ENCODE results near the gene LAMA5.

LAMA5 gene

DNA sequence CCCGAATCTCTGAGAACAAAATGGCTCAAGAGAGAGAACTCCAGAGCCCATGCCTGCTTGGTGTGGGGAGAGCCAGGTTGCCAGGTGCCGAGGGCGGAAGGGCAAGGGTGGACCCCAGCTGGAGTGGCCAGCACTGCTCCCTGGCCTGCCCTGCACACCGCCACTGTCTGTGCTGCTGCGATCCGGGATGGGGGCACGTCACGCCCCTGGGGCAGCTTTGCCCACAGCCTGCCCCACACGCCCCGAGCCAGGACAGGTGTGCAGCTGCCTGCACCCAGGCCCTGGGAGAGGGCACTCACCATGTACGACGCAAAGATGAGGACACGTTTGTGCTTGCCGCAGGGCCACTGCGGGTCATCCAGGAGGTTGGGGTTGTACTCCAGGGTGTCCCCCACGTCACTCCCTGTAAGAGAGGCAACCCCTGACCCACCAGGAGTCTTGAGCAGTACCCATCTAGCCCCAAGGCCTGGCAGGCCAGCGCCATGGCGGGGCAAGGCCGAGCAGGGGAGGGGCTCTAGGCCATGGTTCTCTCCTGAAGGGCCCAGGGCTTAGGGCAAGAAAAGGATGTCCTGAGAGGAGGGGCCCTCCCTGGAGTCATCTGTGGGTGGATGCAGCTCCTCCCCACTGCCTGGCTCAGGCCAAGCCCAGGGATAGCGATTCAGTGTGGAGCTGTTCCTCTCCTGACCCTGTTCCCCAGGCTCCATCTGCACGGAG, 25.7 kb upstream of the LAMA5 start:
- DNase-seq (ENCODE audit: low read depth): no peak
- no peaks in the 10 kb centered on the region for H3K9me3 ChIP-seq (ENCODE audit: control insufficient read depth, low read length)
- H3K9ac ChIP-seq (ENCODE audit: low read length): no peak overlapping the region
- H3K36me3 ChIP-seq (ENCODE audit: control insufficient read depth, insufficient read depth, low read length, severe bottlenecking): peaks cover 22% of the 10 kb centered on the region
- H3K4me3 ChIP-seq (ENCODE audit: low read length): no peak overlapping the region
- no peaks in the 10 kb centered on the region for H3K27me3 ChIP-seq (replicated peaks; ENCODE audit: control insufficient read depth, insufficient read depth, low read length)
- peaks cover 6% of the 10 kb centered on the region for H3K4me1 ChIP-seq (ENCODE audit: control insufficient read depth, insufficient read depth, low read length)

DNA sequence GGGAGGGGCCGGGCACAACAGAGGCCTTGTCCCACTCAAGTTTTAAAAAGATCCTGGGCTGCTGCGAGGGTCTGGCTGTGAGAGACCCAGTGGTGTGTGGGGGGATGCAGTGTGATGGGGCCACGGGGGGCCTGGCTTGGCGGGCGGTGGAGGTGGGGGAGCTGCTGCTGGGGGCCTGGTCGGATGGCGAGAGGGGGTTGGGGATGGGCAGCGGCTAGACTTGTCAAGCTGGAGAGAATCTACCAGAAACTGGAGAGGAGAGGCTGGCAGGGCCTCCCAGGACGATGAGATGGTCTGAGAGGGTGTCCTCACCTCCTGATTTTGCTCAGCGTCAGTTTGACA, 24.9 kb upstream of the LAMA5 start:
- no peak for DNase-seq (ENCODE audit: low read depth)
- Histone ChIP-seq H3K4me3 (ENCODE audit: low read length) (no peak overlapping the region), H3K9ac (ENCODE audit: low read length) (no peak overlapping the region), H3K4me1 (ENCODE audit: control insufficient read depth, insufficient read depth, low read length) (peaks cover 9% of the 10 kb centered on the region), H3K27me3 (replicated peaks; ENCODE audit: control insufficient read depth, insufficient read depth, low read length) (no peaks in the 10 kb centered on the region), H3K9me3 (ENCODE audit: control insufficient read depth, low read length) (no peaks in the 10 kb centered on the region), H3K36me3 (ENCODE audit: control insufficient read depth, insufficient read depth, low read length, severe bottlenecking) (peaks cover 22% of the 10 kb centered on the region)

DNA sequence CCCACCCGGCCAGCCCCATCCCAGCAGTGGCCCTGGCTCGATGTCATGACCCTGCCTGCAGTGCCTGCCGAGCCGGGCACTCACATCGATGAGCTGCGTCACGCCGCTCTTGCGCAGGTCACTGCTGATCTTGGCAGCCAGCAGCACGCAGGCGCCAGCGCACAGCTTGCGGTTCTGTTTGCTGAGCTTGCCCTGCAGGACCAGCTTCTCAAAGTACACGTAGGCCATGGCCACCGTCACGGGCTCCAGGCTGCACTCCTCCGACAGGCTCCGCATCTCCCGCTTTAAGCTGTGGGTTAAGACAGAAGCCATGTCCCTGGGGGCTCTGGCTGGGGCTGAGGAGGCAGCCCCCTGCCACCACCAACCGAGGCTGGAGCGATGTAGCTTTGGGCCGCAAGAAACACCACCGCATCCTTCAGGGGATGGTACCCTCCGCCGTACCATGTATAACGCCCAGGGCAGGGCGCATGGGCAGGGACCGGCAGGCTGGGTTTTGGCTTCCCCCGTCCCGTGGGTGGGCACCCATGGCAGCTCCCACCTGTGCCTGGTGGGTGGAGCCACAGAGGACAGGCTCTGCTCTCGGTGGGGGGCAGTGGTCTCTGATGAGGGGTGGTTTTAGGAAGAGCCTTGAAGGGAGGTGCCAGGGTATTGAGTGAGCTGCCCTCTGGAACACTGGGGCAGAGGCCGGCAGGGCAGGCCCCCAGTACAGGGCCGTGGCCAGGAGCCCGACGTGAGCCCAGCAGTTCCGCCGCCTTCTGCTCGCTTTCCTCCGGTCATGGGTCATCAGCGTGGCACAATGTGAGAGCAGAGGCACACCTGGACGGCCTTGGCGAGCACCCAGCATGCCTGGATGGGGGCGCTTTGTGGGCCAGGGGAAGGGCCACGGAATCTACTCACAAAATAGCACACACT, 24.3 kb upstream of the LAMA5 start:
- Histone ChIP-seq H3K4me3 (ENCODE audit: low read length) (no peak overlapping the region), H3K4me1 (ENCODE audit: control insufficient read depth, insufficient read depth, low read length) (peaks cover 9% of the 10 kb centered on the region), H3K36me3 (ENCODE audit: control insufficient read depth, insufficient read depth, low read length, severe bottlenecking) (peaks cover 22% of the 10 kb centered on the region), H3K9me3 (ENCODE audit: control insufficient read depth, low read length) (no peaks in the 10 kb centered on the region), H3K9ac (ENCODE audit: low read length) (no peak overlapping the region), H3K27me3 (replicated peaks; ENCODE audit: control insufficient read depth, insufficient read depth, low read length) (no peaks in the 10 kb centered on the region)
- DNase-seq (ENCODE audit: low read depth): no peak

DNA sequence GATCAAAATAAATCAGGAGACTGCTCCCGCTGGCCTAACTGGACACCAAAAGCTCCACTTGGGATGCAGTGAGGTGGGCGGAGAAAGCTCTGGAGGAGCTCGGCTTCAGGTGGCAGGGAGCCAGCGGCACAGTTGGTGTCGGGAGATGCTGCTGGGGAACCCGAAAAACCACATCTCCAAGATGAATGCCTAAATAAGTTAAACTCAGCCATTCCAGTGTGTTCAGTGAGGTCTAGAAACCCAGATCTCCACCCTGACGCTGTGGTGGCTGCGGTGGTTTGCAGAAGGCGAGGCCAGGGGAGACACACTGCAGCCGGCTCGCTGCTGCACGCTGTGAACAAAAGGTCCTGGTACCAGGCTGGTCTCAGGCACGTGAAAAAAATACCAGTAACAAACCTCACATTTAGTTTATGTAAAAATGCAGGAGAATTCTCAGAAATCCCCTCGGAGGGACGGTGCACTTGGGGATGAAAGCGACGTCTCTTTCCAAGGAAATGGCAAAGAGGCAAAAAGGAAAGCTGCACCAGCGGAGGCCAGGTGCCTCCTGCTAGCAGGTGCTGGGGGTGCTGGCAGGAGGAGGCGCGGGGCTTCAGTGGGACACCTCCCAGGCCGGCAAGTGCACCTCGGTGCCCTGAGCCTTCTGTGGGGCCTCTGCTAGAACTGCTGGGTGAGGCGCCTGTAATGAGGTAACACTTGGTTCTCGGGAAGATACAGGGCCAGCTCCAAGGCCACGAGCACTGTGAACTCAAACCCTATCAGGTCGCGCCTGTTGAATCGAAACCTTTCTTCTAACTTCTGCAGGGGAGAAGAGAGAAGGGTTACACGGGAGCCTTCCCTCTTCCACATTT, 23.4 kb upstream of the LAMA5 start:
- Histone ChIP-seq H3K4me3 (ENCODE audit: low read length) (no peak overlapping the region), H3K36me3 (ENCODE audit: control insufficient read depth, insufficient read depth, low read length, severe bottlenecking) (peaks cover 22% of the 10 kb centered on the region), H3K4me1 (ENCODE audit: control insufficient read depth, insufficient read depth, low read length) (peaks cover 10% of the 10 kb centered on the region), H3K9me3 (ENCODE audit: control insufficient read depth, low read length) (no peaks in the 10 kb centered on the region), H3K9ac (ENCODE audit: low read length) (no peak overlapping the region), H3K27me3 (replicated peaks; ENCODE audit: control insufficient read depth, insufficient read depth, low read length) (no peaks in the 10 kb centered on the region)
- no peak for DNase-seq (ENCODE audit: low read depth)

DNA sequence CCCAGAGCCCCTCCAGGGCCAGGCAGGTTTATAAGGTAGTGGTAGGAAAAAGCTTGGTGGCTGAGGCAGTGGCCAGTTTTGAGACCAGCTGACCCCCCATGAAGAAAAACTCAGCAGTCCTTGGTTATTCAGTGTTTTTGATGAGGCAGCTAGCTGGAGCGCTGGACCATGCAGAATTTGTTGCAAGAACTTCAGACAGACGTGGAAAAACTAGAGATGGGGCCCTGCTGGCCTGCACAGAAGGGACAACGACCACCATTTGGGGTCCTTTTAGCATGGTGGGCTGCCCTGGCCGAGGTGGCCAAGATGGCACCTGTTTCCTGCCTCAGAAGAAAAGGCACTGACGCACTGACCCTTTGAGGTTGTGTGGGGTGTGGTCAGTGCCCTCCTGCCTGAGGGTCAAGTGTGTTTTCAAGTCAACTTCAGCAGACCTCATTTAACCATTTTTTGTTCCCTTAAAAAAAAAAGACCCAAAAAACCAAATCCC, 22.5 kb upstream of the LAMA5 start:
- H3K36me3 ChIP-seq (ENCODE audit: control insufficient read depth, insufficient read depth, low read length, severe bottlenecking): peaks cover 22% of the 10 kb centered on the region
- DNase-seq (ENCODE audit: low read depth): no peak
- peaks cover 15% of the 10 kb centered on the region for H3K4me1 ChIP-seq (ENCODE audit: control insufficient read depth, insufficient read depth, low read length)
- no peaks in the 10 kb centered on the region for H3K9me3 ChIP-seq (ENCODE audit: control insufficient read depth, low read length)
- no peaks in the 10 kb centered on the region for H3K27me3 ChIP-seq (replicated peaks; ENCODE audit: control insufficient read depth, insufficient read depth, low read length)
- H3K9ac ChIP-seq (ENCODE audit: low read length): no peak overlapping the region
- H3K4me3 ChIP-seq (ENCODE audit: low read length): no peak overlapping the region

DNA sequence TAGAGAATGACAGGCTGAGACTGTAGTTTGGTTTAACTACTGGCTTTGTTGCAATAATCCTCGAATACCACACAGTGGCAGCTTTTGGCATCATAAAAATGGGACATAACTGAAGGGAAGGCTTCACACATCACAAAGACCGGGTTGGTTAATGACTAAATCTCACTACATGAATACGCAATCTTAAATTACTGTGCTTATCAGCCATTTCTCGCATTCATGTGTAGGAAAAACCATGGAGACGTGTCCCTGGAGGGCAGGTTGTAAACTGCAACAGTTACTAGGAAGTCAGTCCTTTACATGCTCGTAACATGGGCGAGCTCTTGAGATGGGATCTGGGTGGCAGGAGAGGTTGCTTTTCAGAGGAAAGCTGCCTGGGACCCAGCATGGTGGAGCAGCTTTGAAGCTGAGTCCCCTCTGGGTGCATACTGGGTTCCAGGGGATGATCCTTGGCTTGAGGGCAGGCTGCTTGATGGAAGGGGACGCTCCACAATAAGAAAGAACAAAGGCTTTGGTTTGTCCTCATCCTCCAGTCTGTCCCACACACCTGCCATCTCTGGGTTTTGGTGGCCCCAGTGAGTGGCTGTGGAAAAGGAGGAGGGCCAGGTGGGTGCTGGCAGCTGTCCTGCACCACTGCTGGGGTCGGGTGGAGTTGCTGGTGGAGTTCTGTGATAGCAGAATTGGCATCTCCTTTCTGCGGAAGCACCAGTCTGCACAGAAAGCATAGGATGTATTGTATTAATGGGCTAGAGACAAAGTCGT, 21.9 kb upstream of the LAMA5 start:
- Histone ChIP-seq H3K4me1 (ENCODE audit: control insufficient read depth, insufficient read depth, low read length) (peaks cover 15% of the 10 kb centered on the region), H3K36me3 (ENCODE audit: control insufficient read depth, insufficient read depth, low read length, severe bottlenecking) (peaks cover 22% of the 10 kb centered on the region), H3K4me3 (ENCODE audit: low read length) (no peak overlapping the region), H3K9me3 (ENCODE audit: control insufficient read depth, low read length) (no peaks in the 10 kb centered on the region), H3K27me3 (replicated peaks; ENCODE audit: control insufficient read depth, insufficient read depth, low read length) (no peaks in the 10 kb centered on the region), H3K9ac (ENCODE audit: low read length) (no peak overlapping the region)
- no peak for DNase-seq (ENCODE audit: low read depth)

DNA sequence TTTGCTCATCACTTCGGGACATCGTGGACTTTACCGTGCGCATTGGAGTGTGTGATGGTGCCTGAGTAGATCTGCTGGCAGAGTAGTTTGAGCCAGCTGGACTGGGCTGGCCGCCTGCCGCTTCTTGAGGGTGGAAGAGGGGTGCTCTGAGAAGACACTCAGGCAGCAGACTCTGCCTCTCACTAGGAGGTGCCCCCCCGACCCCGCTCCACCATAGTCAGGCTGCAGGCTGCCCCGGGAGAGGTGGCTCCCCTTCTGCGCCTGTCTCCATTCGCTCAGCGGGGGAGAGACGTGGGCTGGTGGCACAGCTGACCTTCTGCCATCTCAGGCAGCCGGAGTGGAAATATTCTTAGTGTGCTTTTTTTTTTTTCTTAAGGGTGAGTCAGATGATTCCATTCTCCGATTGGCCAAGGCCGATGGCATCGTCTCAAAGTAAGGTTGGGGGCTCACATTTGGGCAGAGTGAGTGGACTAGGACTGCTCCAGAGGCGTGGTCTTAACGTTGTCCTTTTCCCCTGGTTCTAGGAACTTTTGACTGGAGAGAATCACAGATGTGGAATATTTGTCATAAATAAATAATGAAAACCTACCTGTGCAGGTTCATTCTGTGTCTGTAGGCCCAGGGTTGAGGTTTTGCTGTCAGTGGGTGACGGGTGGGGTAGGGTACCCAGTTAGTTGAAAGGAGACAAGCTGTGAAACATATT, 21.0 kb upstream of the LAMA5 start:
- Histone ChIP-seq H3K36me3 (ENCODE audit: control insufficient read depth, insufficient read depth, low read length, severe bottlenecking) (peaks cover 22% of the 10 kb centered on the region), H3K9ac (ENCODE audit: low read length) (peak overlapping the region; percentile 95), H3K4me3 (ENCODE audit: low read length) (peak overlapping the region; percentile 92), H3K27me3 (replicated peaks; ENCODE audit: control insufficient read depth, insufficient read depth, low read length) (no peaks in the 10 kb centered on the region), H3K9me3 (ENCODE audit: control insufficient read depth, low read length) (no peaks in the 10 kb centered on the region), H3K4me1 (ENCODE audit: control insufficient read depth, insufficient read depth, low read length) (peaks cover 15% of the 10 kb centered on the region)
- DNase-seq (ENCODE audit: low read depth): peak; percentile 19

DNA sequence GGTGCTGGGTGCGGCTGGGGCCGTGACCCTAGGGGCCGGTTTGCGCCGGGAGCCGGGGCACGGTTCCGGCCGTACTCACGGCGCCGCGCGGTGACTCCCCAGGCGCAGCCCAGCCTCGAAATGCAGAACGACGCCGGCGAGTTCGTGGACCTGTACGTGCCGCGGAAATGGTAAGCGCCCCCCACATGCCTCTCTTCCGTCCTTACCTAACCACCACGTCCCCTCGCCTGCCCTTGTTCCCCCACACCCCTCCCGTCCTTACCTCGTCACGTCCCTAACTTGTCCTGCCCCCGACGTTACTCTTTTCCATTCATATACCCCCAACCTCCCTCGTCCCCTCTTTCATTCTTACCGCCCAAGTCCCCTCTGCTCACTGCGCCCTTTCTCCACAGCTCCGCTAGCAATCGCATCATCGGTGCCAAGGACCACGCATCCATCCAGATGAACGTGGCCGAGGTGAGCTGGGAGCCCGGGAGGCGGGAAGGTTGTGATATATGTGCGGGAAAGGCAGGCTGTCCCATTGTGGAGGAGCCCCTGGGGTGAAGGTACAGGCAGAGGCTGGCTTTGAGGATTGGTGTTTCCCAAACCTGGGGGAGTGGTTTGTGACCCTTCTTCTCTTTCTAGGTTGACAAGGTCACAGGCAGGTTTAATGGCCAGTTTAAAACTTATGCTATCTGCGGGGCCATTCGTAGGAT, 20.3 kb upstream of the LAMA5 start:
- Histone ChIP-seq H3K27me3 (replicated peaks; ENCODE audit: control insufficient read depth, insufficient read depth, low read length) (no peaks in the 10 kb centered on the region), H3K4me1 (ENCODE audit: control insufficient read depth, insufficient read depth, low read length) (peaks cover 15% of the 10 kb centered on the region), H3K4me3 (ENCODE audit: low read length) (peak overlapping the region; percentile 92), H3K9ac (ENCODE audit: low read length) (peak overlapping the region; percentile 95), H3K36me3 (ENCODE audit: control insufficient read depth, insufficient read depth, low read length, severe bottlenecking) (peaks cover 22% of the 10 kb centered on the region), H3K9me3 (ENCODE audit: control insufficient read depth, low read length) (no peaks in the 10 kb centered on the region)
- DNase-seq (ENCODE audit: low read depth): peak; percentile 17

DNA sequence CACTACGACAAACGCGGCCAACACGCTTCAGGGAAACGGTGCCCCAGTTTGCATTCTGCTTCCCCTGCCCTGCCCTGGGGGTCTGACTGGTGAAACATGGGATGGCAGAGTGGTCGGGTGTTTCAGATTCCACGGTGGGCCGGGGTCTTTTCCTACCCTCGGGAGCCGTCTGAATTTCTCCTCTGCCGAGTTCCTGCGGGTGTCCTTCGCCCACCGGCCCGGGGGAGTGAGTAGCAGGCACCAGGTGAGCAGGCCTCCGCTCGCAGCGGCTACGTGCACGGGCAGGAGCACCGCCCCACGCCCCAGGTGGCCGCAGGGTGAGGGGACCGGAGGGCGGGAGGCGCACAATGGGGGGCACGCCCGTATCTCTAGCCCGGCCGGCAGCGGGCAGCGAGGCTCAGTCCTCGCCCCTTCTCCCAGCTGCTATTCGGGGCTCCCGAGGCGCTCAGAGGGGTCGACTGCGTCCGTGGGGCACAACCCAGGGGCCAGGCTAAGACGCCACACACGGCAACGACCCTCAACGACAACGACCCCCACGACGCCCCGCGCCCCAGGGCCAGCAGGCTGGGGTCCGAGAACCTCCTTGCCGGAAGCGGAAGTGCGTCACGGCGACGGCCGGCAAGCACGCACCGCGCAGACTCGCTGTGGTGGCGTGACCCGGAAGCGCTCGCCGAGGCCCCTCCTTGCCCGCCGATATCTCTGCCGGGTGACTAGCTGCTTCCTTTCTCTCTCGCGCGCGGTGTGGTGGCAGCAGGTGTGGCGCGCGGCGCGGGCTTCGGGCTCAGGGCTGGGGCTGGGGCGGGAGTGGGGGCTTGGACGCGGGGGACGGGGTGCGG, 19.5 kb upstream of the LAMA5 start, which contains the start of gene RPS21:
Gene RPS21, plus strand, starts transcription at position 721 of the 836 bp plus-strand sequence. CDS start 236 bp downstream, outside the sequence.
- no peaks in the 10 kb centered on the region for H3K9me3 ChIP-seq (ENCODE audit: control insufficient read depth, low read length)
- peak; percentile 97 for DNase-seq (ENCODE audit: low read depth)
- peak within 1 kb of the TSS; percentile 95 for H3K9ac ChIP-seq (ENCODE audit: low read length)
- peak within 1 kb of the TSS; percentile 92 for H3K4me3 ChIP-seq (ENCODE audit: low read length)
- no peaks in the 10 kb centered on the region for H3K27me3 ChIP-seq (replicated peaks; ENCODE audit: control insufficient read depth, insufficient read depth, low read length)
- peaks cover 28% of the 10 kb centered on the region for H3K36me3 ChIP-seq (ENCODE audit: control insufficient read depth, insufficient read depth, low read length, severe bottlenecking)
- H3K4me1 ChIP-seq (ENCODE audit: control insufficient read depth, insufficient read depth, low read length): peaks cover 15% of the 10 kb centered on the region
